K562 (cell line): ENCODE measurements around the gene CEND1. TPM values are rescaled to one million over a fixed set of nuclear protein-coding genes. Genes with fewer than 3 reads are reported as not detected.
A peak's percentile ranks its signal among the peaks of the same experiment; 100 is the strongest.

Experiments
- ATAC-seq: fragments of 200-7000 bp; cut with Tn5 transposase; 3 replicates; pipeline ENCODE4 v1.9.1; 2020; ENCODE audit warnings: moderate library complexity
- BruUV-seq: library from RNA; stranded (reverse); fragments of 400-500 nt; replicated peaks from 2 replicates; lab custom pipeline; 2021; lab: Mats Ljungman, UMichigan
- CTCF ChIA-PET: fragments of 300-600 bp; formaldehyde crosslinking; extraction: SDS; loops from one replicate; lab custom pipeline; 2021; ENCODE audit warnings: low intra/inter-chr PET ratio; lab: Yijun Ruan, JAX
- POLR2A ChIA-PET: fragments of 300-600, 350-650 bp; sonication (Branson Sonifier 250); formaldehyde crosslinking; extraction: SDS; loops from one replicate; lab custom pipeline; 2021; ENCODE audit warnings: antibody characterized with exemption, inconsistent platforms; lab: Yijun Ruan, JAX
- DNase-seq, 4 experiments: peaks; one replicate each; pipeline versions ENCODE4 v3.0.0 to v3.0.0-alpha.2; 2011 to 2018; ENCODE audit warnings: low spot score in 3 of 4, mixed read lengths in 3 of 4; ENCODE audit errors: extremely low read depth in 1 of 4
- FAIRE-seq: peaks from 2 replicates; lab custom pipeline; 2011; peaks lifted over from hg19 to GRCh38; lab: Jason Lieb, UNC
- H2AFZ ChIP-seq: 2 replicates; pipeline ENCODE4 v1.6.0; 2011; ENCODE audit warnings: low read depth, low read length, control low read depth, inconsistent platforms
- H3K27ac ChIP-seq: fragments of 200-600 bp; 3 replicates; pipeline ENCODE4 v1.8.0; 2011; ENCODE audit warnings: low read depth, mild to moderate bottlenecking, control low read depth, inconsistent platforms, low read length, moderate library complexity, mixed read lengths; ENCODE audit errors: extremely low read depth
- H3K27me3 ChIP-seq, 2 experiments: fragments of 300-600 bp in 1 of 2; 2 replicates in 1 of 2; 3 replicates in 1 of 2; pipeline versions ENCODE4 v1.6.0 to v1.8.0; 2011; ENCODE audit warnings: inconsistent platforms in 2 of 2, low read length in 2 of 2, mild to moderate bottlenecking in 1 of 2, mixed read lengths in 1 of 2, moderate library complexity in 1 of 2; ENCODE audit not compliant: control insufficient read depth in 2 of 2, insufficient read depth in 2 of 2
- H3K36me3 ChIP-seq: fragments of 300-600 bp; 3 replicates; pipeline ENCODE4 v1.8.0; 2011; ENCODE audit warnings: mild to moderate bottlenecking, low read length, inconsistent platforms; ENCODE audit not compliant: control insufficient read depth, insufficient read depth
- H3K4me1 ChIP-seq, 2 experiments: fragments of 200-600 bp in 1 of 2; replicated peaks in 1 of 2; 2 replicates in 1 of 2; 3 replicates in 1 of 2; pipeline versions ENCODE4 v1.5.1 to v1.8.0; 2011; ENCODE audit warnings: inconsistent platforms in 2 of 2, low read length in 2 of 2, mild to moderate bottlenecking in 1 of 2, mixed read lengths in 1 of 2, moderate library complexity in 1 of 2; ENCODE audit not compliant: control insufficient read depth in 2 of 2, insufficient read depth in 2 of 2
- H3K4me2 ChIP-seq: 2 replicates; pipeline ENCODE4 v1.6.1; 2011; ENCODE audit warnings: low read length, control low read depth, inconsistent platforms, mixed read lengths; ENCODE audit not compliant: insufficient read depth
- H3K4me3 ChIP-seq: fragments of 200-600 bp; sonication (generic), shearing (Covaris generic); 2 replicates; pipeline ENCODE4 v1.5.1; 2016; ENCODE audit warnings: control low read depth, inconsistent platforms
- H3K79me2 ChIP-seq: fragments of 200-600 bp; 3 replicates; pipeline ENCODE4 v1.8.0; 2011; ENCODE audit warnings: low read length, inconsistent platforms; ENCODE audit not compliant: control insufficient read depth, insufficient read depth
- H3K9ac ChIP-seq, 2 experiments: 2 replicates each; pipeline versions ENCODE4 v1.6.0 to v1.6.1; 2011; ENCODE audit warnings: low read depth in 2 of 2, low read length in 2 of 2, control low read depth in 1 of 2, inconsistent platforms in 1 of 2, mild to moderate bottlenecking in 1 of 2, mixed read lengths in 1 of 2; ENCODE audit not compliant: insufficient read depth in 1 of 2
- H3K9me1 ChIP-seq: one replicate; pipeline ENCODE4 v1.6.0; 2011; ENCODE audit warnings: inconsistent platforms, mild to moderate bottlenecking, low read length, moderate library complexity; ENCODE audit not compliant: control insufficient read depth, insufficient read depth
- H3K9me3 ChIP-seq: replicated peaks from 2 replicates; pipeline ENCODE4 v1.5.1; 2011; ENCODE audit warnings: low read depth, low read length, inconsistent platforms; ENCODE audit not compliant: control insufficient read depth, insufficient read depth
- H4K20me1 ChIP-seq: replicated peaks from 2 replicates; pipeline ENCODE4 v1.6.1; 2011; ENCODE audit warnings: low read length, inconsistent platforms, mixed read lengths; ENCODE audit not compliant: control insufficient read depth, insufficient read depth
- CHD7 ChIP-seq: fragments of 200-600 bp; sonication (generic); IDR thresholded peaks from one replicate; pipeline ENCODE4 v1.6.1; 2012; ENCODE audit warnings: mild to moderate bottlenecking, low read depth, low read length, inconsistent platforms
- CREB1 ChIP-seq, 2 experiments: sonication (generic) in 1 of 2; formaldehyde crosslinking in 1 of 2; IDR thresholded peaks; 2 replicates each; pipeline versions ENCODE4 v1.6.1 to v1.8.0; 2012 to 2022; ENCODE audit warnings: inconsistent platforms in 1 of 2, mild to moderate bottlenecking in 1 of 2, missing genetic modification reagents in 1 of 2, moderate library complexity in 1 of 2
- FIP1L1 ChIP-seq: fragments of 200-400 bp; formaldehyde crosslinking; IDR thresholded peaks from 2 replicates; pipeline ENCODE4 v1.6.1; 2018; ENCODE audit warnings: mild to moderate bottlenecking, low read depth, low read length; ENCODE audit not compliant: poor library complexity, severe bottlenecking
- GABPB1 ChIP-seq: sonication (generic); formaldehyde crosslinking; IDR thresholded peaks from 2 replicates; pipeline ENCODE4 v1.8.0; 2022; ENCODE audit warnings: mild to moderate bottlenecking, missing genetic modification reagents
- HDAC3 ChIP-seq: fragments of 450-650 bp; IDR thresholded peaks from 2 replicates; pipeline ENCODE4 v1.6.1; 2018; ENCODE audit warnings: borderline replicate concordance, mild to moderate bottlenecking, moderate library complexity; ENCODE audit not compliant: partially characterized antibody
- HDGF ChIP-seq: fragments of 450-650 bp; IDR thresholded peaks from 2 replicates; pipeline ENCODE4 v1.6.1; 2016
- MEF2D ChIP-seq: conservative IDR thresholded peaks from 2 replicates; pipeline ENCODE4 v1.6.1; 2016; ENCODE audit warnings: low read depth, missing genetic modification characterization, missing compliant biosample characterization
- POLR2AphosphoS2 ChIP-seq: IDR thresholded peaks from 2 replicates; pipeline ENCODE4 v1.6.1; 2012; ENCODE audit warnings: low read length, improper control_type of control experiment
- ZNF717 ChIP-seq: fragments of 250-450 bp; sonication (Bioruptor Pico); IDR thresholded peaks from 2 replicates; pipeline ENCODE4 v1.5.0; 2021
- WGBS: fragments of 100-300 bp; shearing (Covaris generic); methylation state at CpG from one replicate; pipeline ENCODE4 v1.1.6; 2016; ENCODE audit warnings: low coverage, mixed read lengths; ENCODE audit not compliant: insufficient coverage; ENCODE audit errors: missing lambda C conversion rate; 5-methylcytosine and 5-hydroxymethylcytosine counted together
- in situ Hi-C: fragments of 300-500 bp; cut with MboI; formaldehyde crosslinking; loops from 4 replicates; pipeline ENCODE4 v1.15.0; 2018; ENCODE audit warnings: inconsistent platforms, mixed read lengths
- intact Hi-C: fragments of 100-400 bp; cut with micrococcal nuclease; formaldehyde crosslinking; loops from 2 replicates; pipeline ENCODE4 v1.14.2; 2022
- polyA plus RNA-seq, 8 experiments: library from polyadenylated mRNA; depleted of rRNA in 4 of 8; stranded (reverse) in 5 of 8; unstranded in 3 of 8; fragments of >200 nt; fragmentation: Nextera tagmentation in 2 of 8; fragmentation: Illumina TruSeq in 1 of 8; extraction: Ambion mirVana in 2 of 8; extraction: Trizol in 1 of 8; gene quantifications; 2 replicates each; pipeline versions ENCODE4 v1.2.1 to v1.2.3, GENCODE V29; 2011 to 2014; ENCODE audit warnings: inconsistent platforms in 1 of 8, missing spikeins in 1 of 8
- total RNA-seq, 7 experiments: library from RNA; depleted of rRNA in 6 of 7; stranded (reverse); fragments of >200 nt in 6 of 7; fragmentation: Illumina TruSeq in 2 of 7; extraction: Trizol in 2 of 7; gene quantifications; 2 replicates each; pipeline versions ENCODE4 v1.2.1 to v1.2.3, GENCODE V29; 2011 to 2021; ENCODE audit warnings: low replicate concordance in 1 of 7

Gene CEND1
- total and polyA plus RNA-seq, 9 of the 15 experiments (the other 6 are each of a cell fraction or from before 2014, with no cell fraction given) = 0.13 to 0.18 (median 0.16) TPM; not detected in 6

GRCh38 chr11:763549-764321, 26.2 kb downstream of the CEND1 start:
- H2AFZ ChIP-seq = no peak overlapping the region
- WGBS = 92% methylated on average over 22 of the region's 22 CpGs
- intact Hi-C loops = no loop called here
- 0 out of 3 replicates have a peak, but pooled peaks have one; percentile 2 for ATAC-seq
- no peak overlapping the region for H3K4me3 ChIP-seq
- no peaks in the 10 kb centered on the region for H3K27me3 ChIP-seq
- no peak for FAIRE-seq
- no peaks in the 10 kb centered on the region for H3K9me3 ChIP-seq
- H3K4me1 ChIP-seq = peaks cover 8 to 35% of the 10 kb centered on the region in 2 experiments; a peak in 4 of 5 replicates
- peaks cover 3% of the 10 kb centered on the region; the same call in 1 of the 3 replicates for H3K79me2 ChIP-seq
- ChIA-PET POLR2A (interaction anchor here (0.7 to 10.4 kb wide), 14 partner anchors 8 to 283 kb away, joined by 3 to 88 read pairs (median 4); partner anchors contain the start of genes TALDO1 and TMEM80), CTCF (no interaction called here)
- DNase-seq = no peak
- no peak overlapping the region for H3K27ac ChIP-seq
- H3K9ac ChIP-seq = no peak overlapping the region; a peak in 1 of 4 replicates
- peaks cover 87% of the 10 kb centered on the region for H3K36me3 ChIP-seq
- H3K9me1 ChIP-seq = peaks cover 6% of the 10 kb centered on the region
- TSS peak; percentile 37 for BruUV-seq
- H3K4me2 ChIP-seq = no peak overlapping the region
- in situ Hi-C loops = no loop called here
- peaks cover 36% of the 10 kb centered on the region for H4K20me1 ChIP-seq
- no peak for TF ChIP-seq HDGF
- peak; percentile 45 for TF ChIP-seq FIP1L1
- no peak for TF ChIP-seq HDAC3
- no peak for TF ChIP-seq CREB1 (IDR thresholded peaks at IDR 0.05)
- TF ChIP-seq CREB1 (CRISPR knock-in tag; IDR thresholded peaks at IDR 0.05) = no peak
- no peak for TF ChIP-seq MEF2D (tag)
- TF ChIP-seq ZNF717 (CRISPR knock-in tag) = 0 out of 2 replicates have a peak, but pooled peaks have one; percentile 37
- TF ChIP-seq CHD7 = no peak
- TF ChIP-seq GABPB1 (CRISPR knock-in tag) = 0 out of 2 replicates have a peak, but pooled peaks have one; percentile 30
- TF ChIP-seq POLR2AphosphoS2 = peak; percentile 47; the same call in 1 of the 2 replicates
